OCI-M2 (cell line): ENCODE measurements around the gene CCDC92.

Source experiments
- DNase-seq: peaks from one replicate; lab custom pipeline; 2025; ENCODE audit not compliant: unreplicated experiment; lab: John Stamatoyannopoulos, UW

CCDC92 gene, protein sequence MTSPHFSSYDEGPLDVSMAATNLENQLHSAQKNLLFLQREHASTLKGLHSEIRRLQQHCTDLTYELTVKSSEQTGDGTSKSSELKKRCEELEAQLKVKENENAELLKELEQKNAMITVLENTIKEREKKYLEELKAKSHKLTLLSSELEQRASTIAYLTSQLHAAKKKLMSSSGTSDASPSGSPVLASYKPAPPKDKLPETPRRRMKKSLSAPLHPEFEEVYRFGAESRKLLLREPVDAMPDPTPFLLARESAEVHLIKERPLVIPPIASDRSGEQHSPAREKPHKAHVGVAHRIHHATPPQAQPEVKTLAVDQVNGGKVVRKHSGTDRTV

DNA sequence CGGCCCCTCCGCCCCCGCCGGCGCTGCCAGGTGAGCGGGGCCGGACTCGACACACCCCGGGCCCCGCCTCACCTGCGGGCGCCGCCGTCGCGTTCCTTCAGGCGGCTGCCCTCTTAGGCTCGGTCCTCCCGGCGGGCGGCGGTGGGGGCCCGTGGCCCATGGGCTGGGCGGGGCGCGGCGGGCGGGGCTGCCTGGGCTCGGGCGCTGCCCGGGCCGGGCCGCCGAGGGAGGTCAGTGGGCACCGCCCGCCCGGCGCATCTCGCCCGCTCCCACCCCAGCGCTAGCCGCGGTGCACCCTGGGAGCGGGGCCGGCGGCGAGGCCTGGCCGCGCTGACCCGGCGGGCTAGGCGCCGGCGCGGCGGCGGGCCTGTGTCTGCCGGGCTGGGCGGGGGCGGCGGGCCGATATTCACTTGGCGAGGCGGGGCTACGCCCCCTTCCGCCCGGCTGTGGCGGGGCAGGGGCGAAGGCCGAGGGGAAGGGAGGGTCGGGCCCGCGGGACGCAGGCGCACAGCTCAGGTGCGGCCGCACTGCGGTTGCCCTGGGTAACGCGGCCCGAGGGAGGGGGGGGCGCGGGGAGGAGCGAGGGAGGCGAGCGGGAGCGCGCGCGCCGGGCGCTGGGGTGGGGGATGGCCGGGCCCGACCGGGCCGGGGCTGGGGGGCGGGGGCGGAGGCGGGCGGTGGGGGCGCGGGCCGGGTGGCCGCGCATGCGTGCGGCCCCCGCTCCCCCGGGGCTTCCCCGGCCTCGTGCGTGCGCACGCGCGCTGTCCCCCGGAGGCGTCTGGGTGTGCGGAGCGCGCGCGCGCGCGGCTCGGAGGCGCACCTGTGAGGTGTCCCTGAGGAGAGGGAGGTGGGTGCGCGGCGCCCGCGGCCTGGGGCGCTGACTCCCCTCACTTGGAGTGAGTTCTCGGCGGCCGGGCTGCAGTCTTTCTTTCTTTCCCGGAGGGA, at the start of gene CCDC92, which contains the start of gene ZNF664:
Gene CCDC92 (minus strand): TSS at position 375 of the 945 bp plus-strand sequence. CDS start 28,526 bp downstream, outside the sequence.
Gene ZNF664 (plus strand): TSS at position 759 of the 945 bp plus-strand sequence. CDS start 38,930 bp downstream, outside the sequence.
- no peak for DNase-seq

DNA sequence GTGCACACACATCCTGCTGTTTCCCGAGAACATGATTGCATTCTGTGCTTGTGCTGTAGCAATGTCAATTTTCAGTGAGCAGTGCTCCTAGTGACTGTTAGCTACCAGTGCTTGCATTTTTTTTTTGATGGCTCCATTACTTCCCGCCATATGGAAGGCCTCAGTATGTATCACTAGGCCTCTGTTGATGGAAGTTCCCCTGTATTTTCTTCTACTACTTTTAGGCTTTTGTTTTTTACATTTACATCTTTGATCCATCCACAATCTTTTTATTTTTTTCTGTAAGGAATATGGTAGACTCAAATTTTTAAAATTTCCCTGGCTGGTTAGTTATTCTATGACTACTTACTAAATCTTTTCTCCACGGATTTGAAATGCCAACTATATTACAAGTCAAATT, 49.5 kb upstream of the CCDC92 start:
- no peak for DNase-seq

DNA sequence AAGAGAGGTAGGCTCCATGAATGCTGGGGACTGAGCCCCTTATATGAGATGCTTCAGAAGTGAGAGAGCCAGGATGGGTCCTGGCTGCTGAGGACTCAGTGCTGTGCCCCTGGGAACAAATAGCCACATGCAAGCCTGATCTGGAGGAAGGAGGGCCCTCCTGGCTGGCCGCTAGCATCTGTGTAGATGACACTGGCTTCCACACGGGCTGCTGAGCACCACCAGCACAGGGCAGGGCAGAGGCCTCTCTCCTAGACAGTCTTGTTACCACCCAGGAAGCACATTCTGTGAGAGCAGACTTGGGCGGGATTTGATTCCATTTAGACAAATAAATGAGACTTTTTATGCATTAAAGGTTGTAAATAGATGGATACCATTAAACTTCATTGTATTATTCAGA, 48.4 kb upstream of the CCDC92 start:
- no peak for DNase-seq

DNA sequence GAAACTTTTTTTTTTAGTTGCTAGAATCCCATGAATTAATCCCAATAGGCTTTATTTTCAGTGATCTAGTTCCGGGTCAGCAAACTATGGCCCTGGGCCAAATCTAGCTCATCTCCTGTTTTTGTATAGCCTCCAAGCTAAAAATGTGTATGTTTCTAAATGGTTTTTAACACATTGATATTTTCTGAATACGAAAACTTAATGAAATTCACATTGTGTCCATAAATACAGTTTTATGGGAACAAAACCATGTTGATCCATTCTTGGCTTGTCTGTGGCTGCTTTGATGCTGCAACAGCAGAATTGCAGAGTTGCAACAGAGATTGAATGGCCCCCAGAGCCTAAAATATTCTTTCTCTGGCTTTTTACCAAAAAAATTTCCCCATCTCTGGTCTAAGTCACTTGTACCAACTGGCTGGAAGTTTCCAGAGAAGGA, 47.9 kb upstream of the CCDC92 start:
- no peak for DNase-seq

DNA sequence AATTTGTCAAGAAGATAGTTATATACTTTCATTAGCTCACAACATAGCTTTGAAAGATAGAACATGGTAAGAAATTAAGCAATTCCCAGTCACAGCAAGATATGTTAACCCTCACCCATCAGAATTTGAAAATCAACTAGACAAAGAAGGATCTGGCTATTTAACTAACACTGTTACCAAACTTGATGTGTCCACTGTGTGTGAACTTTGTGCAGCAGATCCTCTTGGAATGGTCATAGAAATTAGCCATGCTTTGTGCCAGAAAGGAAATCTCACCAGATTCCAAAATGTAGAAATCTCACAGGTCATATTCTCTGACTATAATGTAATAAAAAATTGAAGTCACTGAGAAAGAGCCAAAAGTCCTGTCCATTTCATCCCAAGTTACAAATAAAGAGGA, 46.5 kb upstream of the CCDC92 start:
- no peak for DNase-seq

DNA sequence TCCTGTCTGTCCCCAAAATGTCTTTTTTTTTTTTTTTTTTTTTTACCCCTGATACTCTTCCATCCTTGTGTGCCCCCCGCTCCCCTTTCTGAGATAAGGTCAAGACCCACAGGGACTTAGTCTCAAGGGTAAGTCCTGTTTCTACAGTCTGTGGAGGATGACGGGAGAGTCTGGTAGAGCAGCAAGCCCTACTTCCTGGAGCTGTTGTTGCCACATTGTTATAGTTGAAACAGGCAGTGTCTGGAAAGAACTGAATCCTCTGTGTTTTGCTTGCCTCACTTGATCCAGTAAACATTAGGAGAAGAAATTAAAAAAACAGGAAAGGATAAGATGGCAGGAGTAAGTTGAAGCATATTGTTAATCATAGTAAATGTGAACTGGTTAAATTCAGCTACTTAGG, 45.9 kb upstream of the CCDC92 start:
- no peak for DNase-seq

DNA sequence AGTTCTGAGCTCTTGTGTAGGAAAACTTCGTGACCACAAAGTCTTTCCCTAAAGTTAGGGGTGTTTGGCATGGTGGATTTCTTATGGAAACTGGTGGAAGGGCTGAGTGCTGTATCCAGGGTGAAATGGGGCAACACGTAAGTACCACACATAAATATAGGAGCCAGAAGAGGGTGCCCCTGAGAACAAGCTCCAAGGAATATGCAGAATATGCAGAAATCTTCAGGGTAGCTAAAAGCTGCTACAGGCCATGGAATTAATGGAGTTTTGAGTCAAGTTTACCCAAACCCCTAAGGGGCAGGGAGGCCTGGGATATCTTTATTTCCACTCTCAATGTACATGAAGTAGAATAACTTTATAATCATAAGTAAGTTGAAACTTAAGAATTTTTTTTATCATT, 44.4 kb upstream of the CCDC92 start:
- no peak for DNase-seq

DNA sequence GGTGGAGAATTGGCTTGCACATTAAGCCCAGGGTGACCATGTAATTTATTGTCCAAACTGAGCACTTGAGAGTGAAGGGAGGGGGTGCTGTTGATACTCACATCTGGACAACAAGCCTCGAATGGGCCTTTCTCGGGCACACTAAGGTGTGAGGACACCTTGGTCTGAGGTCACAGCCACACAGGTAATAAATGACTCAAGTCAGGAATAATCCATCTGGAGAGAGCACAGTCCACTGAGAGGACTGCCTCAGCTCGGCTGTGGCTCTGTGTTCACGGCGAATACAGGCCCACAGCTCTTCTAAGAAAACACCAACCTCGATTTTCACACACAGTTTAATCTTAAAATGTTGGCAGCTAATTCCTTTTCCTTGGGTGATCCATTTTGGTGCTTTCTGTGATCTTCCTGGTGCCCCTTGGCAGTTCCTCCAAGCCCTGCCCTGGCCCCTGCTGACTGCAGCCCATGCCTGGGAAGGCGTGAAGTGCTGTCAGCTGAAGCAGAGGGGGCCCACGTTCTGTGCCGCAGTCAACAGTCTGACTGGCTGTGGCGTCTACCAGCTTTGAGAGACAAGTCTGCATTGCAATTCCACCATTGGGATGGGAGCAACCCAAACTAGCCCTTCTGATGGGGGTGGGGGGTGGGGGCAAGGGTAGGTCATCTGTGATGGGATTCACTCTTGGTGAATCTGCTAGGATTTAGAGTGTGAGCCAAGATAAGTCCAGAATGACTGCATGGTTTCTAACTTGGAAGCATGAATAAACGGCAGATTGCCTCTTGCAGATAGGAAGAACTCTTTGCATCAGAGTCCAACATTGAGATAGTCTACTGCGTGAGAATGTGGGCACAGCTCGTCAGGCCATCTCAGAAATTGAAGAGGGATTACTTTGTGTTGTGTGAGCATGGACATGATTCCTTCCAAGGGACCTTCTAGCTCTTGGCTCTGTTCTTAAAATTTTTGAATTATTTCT, 43.1 kb upstream of the CCDC92 start:
- no peak for DNase-seq

DNA sequence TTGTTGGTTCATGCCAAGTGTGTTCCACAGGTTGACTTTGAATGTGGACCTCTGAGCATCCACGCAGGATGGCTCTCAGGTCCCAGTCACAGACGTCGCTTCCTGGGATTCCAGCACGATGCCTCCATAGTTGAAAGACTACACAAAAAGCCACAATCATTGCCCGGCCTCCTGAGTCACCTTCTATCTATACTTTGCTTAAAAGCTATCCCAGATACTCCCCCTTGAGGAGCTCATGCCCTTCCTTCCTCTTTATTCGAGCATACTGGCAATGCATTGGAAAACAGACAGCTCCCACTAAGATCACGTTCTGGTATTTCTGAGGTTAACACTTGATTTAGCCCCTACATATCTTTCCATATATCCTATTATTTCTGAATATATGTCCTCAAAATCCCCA, 40.4 kb upstream of the CCDC92 start:
- no peak for DNase-seq

DNA sequence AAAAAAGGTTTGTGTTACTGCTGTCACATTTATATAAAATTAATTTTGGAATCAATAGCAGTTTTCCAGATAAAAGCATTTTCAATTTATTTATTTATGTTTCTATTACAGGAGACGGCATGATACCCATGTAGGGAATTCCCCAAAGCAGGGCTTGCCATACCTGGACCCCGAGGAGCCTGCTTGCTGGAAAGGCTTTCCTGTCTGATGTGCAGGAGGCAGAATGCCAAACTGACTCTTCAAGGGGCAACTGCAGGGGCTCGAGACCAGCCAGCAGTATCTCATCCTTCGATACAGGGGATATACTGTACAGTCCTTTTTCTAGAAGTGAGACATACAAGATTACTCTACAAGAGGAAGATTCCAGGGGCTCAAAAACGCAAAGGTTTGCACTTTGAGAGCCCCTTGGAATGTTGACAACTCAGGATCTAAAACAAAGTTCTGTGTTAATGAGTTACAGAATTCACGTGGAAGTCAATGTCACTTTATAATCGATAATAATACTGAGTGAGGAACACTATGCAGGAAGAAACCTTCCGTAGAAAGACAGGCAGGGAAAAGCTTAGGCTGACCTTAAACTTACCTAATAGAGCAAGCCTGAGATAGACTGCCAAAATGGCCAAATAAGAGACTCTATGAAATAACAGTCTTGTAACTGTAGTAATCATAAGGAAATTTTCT, 38.9 kb upstream of the CCDC92 start:
- no peak for DNase-seq

DNA sequence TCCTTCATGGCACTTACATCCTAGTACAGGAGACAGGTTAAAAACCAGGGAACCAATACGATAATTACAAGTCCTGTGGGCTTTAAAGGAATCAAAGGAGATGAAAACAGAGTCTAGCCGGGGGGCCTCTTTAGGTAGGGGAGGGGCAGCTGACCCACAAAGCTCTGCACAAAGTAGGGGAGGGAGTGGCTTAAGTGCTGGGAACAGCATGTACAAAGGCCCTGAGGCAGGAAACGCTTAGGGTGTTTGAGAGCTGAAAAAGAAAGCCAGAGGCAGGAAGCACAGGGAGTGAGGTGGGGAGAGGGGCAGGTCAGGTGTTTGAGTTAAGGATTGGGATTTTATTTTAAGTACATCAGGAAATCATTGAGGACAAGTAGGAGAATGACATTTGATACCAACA, 38.1 kb upstream of the CCDC92 start:
- DNase-seq, result no peak

DNA sequence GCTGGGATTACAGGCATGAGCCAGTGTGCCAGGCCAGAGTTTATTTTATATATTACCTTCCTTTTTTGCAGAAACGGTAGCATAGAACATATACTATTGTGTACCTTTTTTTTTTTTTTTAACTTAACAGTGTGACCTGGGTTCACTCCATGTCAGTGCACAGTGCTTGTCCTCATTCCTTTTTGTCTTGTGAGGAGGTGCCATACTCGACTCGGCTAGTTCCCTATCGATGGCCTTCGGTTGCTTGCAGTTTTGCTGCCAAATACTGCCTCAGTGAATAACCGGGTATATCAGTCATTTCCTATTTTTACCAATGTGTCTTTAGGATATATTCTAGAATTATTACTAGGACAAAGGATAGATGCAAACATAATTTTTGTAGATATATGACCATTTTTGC, 37.1 kb upstream of the CCDC92 start:
- no peak for DNase-seq

DNA sequence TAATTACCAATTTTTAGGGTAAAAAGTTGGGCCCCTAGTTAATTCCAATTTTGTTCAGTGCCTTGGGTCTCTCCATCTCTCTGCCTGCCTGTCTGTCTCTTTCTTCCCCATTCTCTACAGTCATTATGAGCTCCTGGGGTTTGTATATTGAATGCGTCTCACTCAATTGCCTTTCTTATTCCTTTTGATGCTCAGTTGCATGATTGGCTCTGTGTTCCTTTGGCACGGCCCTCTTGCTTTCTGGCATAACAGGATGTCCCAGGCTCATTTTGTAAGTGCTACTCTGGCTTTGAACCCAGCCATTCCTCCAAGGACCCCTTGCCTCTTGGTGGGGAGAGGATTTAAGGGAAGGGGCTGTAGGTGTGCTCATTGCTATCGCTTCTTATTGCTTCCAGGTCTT, 36.0 kb upstream of the CCDC92 start:
- DNase-seq, result no peak

DNA sequence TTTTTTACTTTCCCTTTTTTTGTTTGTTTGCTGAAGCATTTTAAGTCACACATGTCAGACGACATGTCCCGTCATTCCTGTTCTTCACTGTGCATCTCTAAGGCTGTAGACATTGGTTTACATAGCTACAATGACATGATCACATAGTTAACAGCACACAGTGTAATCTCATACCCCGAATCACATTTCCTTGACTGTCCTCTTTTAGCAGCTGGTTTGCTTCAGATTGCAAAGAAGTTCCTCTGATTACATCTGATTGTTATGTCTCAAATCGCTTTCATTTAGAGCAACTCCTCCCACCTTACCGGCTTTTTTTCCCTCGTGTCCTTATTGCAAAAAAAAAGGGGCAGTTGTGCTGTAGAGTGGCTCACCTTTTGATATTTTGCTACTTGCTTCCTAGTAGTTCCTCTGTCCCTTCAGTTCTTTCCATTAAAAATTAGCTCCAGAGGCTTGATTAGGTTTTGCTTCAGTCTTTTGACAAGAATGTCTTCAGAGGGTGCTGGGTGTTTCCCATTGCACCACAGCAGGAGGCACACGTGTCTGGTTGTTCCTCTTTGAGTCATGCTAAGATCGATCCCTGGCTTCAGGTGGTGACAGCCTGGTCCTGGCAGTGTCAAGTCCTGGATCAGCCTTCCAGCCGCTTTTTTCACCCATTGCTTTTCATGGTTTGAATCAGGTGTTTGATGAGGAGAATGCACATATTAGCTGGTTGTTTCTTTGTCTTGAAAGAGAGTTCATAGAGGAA, 35.4 kb upstream of the CCDC92 start:
- DNase-seq, result no peak

DNA sequence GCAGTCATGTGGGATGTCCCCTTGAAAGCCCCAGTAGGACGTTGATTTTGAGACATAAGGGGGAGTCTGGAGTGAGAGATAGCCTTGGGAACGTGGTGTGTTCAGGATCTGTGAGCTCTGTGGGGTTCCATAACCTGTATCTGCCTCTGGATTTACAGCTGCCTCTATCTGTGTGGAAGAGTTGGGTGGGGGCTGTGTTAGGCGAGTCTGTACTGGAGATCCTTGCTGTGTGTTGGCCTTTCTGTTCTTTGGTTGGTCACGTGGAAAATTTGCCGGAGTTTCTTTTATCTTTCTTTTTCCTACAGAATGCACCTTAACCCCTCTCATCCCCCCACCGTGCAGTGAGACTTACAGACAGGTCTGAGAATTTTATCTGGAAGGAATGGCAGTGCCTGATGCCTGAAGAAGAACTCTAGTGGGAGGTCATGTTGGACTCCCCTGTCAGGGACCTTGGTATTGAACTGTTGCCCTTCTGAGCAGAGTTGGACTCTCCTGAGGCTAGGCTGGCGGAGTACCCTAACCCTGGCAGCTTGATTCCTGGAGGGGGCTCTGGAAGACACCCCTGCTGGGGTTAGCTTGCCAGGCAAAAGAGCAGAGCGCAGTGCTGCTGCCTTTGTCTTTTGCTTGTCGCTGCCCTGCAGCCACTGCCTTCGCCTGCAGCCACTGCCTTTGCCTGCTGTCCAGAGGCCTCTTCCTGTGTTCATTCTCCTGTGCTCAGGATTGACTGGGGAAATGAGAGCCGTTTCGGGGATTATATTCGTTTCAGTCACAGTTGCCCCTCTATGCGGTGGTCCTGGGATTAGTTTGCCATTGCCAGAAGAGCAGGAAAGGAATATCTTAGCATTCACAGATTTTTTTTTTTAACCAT, 34.4 kb upstream of the CCDC92 start:
- no peak for DNase-seq

DNA sequence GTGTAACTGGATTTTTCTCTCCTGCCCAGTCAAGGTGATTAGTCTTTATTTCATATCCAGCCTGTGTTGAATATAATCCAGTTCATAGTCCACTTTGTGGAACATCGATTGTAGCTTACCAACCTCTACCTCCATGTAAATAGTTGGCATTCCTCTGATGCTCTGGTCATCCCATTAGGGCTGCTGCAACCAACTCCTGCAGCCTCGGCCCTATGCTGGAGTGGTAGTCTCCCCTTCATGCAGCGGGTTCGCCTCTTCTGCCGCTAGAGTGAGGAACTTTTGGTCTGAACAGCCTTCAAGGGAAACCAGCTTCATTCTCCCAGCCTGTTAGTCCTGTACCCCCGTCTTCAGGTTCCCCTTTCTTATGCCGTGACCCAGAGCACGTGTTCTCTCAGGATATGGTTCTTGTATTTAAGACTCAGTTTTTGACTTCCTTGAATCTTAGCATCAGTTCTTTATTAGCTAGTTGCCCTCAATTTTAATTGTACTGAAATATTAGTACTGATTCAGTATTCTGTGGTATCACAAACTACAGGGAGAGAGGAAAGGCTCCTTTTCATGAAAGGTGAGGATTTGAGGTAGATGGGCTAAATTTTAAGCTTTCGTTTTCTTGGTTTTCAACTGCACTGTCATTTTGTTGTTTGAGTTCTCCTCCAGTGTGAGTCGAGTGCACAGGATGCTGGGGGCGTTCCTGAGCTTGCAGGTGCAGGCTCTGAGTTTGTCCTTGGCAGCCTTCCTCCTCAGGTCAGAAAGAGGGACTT, 33.6 kb upstream of the CCDC92 start:
- no peak for DNase-seq

DNA sequence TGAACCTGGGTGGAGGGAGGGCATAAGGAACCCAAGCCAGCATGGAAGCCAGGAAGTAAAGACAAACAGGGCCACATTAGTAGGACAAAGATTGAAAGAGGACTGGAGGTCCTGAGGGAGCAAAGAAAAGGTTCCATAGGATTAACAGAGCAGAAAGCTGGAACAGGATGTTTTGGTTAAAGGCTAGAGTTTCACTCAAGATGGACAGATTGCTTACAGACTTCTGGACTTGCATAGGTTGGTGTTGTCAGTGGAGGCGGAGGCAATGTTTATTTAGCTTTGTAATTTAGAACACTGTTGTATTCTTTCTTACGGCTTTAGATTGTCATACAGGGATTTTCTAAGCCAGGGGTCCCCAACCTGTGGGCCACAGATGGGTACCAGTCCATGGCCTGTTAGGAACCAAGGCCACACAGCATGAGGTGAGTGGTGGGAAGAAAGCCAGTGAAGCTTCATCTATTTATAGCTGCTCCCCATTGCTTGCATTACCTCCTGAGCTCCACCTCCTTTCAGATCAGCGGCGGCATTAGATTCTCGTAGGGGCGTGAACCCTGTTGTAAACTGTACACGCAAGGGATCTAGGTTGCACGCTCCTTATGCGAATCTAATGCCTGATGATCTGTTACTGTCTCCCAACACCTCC, 31.7 kb upstream of the CCDC92 start:
- DNase-seq, result no peak
